NCI-H748 treated with DMSO at 0.1 percent for 48 hours (cell line): ENCODE results near the gene DUOX1.
"Not testable (repeated sequence)": the region's sequence is repeated elsewhere in the genome, so short reads cannot be mapped to it uniquely, and the experiment has no call there.

Source experiments
- DNase-seq: peaks from one replicate; lab custom pipeline; 2025; lab: John Stamatoyannopoulos, UW

Gene DUOX1

DNA sequence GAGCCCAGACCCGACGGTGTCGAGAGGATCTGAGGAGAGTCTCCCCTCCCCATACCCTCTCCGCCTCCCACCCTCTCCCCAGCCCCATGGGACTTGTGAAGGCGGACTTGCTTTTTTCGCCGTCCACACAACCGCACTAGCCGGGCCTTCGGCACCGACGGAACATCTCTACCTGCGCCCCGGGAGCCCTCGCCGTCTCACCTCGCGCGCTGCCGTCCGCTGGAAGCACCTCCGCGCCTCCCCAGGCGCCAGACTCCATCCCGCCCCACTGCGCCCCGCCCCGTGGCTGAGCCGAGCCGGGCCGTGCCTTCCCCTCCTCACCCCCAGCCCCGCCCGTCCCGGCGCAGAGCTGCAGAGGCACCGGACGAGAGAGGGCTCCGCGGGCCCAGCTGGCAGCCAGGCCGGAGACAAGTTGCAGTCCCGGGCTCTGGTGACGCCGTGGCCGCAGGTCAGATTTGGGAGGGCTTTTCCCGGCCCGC, at the start of gene DUOX1, which contains the start of gene DUOXA1:
Gene DUOX1 (plus strand): TSS at position 344 of the 479 bp plus-strand sequence. CDS start 1,973 bp downstream, outside the sequence.
Gene DUOXA1 (minus strand): TSS at position 229 of the 479 bp plus-strand sequence. CDS start 6,865 bp downstream, outside the sequence.
- no peak for DNase-seq

DNA sequence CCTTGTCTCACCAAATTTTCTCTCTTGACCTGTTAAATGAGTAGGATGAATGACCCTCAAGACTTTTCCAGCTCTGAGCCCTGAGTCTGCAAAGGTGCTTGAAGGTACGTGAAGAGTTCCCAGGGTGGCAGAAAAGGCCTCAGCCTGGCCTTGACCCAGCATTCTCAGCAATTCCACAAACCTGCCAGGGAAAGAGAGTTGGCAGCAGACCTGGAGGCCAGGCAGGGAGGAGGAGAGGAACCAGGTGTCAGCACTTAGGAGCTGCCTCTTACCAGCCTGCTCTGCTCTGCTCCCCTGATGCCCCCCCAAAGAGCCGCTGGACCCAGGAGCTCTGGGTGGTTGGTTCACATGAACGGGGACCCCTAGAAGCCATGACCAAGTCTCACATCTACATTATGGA, 49.2 kb upstream of the DUOX1 start:
- not testable (repeated sequence) for DNase-seq

DNA sequence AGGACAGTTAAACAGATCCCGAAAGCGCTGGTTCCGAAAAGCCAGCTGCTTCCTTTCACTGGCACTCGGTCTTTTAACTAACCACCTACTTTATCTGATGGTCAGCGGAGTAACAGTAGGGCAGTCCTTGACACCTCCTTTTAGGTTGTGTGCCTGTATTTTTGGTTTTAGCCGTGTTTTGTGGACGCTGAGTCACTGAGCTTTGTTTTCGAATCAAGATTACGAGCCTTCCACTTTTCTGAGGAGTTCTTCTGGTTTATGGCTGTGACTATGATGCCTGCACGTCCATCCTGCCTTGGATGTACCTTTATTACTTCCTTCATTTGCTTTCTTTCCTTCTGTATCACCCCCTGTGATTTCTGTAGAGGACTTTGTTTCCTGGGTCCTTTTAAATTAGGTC, 47.4 kb upstream of the DUOX1 start:
- not testable (repeated sequence) for DNase-seq

DNA sequence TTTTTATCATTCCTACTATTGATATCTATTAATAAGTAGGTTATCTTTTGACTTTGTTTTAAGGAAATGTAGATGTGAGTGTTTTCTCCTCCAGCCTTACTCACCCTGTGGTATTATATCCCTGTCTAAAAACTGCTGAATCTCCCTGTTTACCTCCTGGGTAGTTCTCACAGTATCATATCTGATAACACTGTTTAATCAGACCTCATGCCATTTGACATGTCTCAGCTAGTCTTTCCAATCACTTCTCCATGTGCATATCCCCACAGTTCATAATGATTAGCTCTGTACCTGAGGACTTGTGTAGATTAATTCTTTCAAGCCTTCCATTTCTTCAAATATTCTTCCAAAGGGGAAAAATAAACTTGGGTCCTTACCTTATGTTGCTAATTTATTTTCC, 46.6 kb upstream of the DUOX1 start:
- no peak for DNase-seq

DNA sequence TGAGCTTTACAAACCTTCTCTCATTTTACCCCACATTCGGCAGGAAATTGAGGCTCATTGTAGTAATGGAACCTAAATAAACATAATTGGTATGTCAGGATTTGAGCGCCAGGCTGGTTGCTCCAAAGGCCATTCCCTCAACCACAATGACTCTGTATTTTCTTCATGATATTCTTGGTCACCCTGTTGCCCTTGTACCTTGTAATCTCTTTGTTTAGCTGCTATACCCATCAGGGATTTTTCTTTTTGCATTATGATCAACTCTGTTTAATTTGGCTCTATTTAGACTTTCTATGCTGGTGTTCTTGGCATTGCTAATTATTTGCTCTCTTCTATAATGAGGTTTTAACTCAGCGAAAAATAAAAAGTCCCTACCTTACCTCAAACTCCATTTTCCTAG, 45.6 kb upstream of the DUOX1 start:
- no peak for DNase-seq

DNA sequence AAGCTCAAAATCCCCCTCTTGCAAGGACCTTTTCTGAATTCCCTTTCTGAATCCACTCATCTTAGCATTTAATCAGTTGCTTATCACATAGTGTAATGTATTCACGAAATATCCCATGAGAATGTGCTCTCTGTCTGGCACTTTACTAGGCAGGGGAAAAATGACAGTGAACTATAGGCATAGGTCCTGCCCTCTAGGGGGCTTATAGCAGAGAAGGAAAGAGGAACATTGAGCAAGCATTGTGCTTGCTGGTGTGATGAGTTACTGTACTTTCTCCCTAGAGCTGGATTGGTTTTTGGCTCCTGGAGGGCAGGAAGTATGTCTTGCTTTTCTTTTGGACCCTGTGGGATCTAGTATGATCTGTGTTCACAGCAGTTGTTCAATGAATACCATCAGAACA, 42.3 kb upstream of the DUOX1 start:
- no peak for DNase-seq

DNA sequence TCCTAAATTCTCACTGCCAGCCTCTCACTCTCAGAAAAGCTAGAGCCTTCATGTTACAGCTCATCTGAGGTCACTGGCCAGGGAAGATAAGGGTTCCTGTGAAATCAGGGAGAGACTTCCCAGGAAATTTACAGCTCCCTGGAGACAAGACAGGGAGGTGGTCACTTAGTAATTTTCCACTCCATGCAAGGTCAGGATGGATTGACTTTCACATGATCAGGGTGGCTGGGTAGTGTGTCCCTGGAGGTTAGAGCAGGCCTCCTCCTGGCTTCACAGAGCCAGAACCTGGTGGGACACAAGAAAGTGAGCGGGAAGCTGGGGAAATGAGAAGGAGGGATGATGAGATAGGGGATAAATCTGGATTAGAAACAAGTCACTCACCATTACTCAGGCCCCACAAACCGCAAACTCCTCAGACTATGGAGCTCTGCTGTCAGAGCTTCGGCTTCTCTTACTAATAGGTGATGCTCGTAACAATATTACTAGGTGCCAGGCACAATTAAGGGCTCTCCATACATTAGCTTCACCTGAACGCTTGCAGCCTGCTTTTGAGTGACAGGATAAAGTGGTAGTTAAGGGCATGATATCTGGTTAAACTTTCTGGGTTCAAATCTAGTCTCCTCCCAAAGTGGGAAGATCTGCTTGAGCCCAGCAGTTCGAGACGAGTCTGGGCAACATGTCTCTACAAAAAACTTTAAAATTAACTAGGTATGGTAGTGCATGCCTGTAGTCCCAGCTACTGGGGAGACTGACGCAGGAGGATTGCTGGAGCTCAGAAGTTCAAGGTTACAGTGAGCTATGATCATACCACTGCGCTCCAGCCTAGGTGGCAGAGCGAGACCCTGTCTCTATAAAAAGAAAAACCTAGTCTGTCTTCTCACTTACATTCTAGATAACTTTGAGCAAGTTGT, 40.7 kb upstream of the DUOX1 start:
- DNase-seq = no peak

DNA sequence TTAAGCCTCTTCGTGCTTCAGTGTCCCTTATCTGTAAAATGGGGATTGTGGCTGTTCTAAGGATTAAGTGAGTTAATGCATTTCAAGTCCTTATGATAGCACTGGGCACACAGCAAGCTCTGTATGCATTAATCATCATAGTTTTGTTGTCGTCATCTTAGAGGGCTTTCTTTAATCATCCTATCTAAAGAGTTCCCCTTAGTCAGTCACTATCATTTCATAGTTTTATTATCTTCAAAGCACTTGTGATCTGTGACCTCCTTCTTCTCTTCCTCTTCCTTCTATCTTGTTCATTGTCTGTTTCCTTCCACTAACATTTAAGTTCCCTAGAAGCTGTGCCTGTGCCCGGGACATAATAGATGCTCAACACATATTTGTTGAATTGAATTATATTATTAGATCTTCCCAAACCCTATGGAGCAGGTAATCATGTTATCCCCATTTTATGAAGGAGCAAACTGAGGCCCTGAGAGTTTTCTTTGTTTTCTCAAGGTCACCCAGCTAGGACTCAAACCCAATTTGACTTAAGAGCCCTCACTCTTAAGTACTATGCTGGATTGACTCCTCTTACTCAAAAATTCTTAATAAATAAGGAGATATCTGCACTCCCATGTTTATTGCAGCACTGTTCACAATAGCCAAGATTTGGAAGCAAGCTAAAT, 40.0 kb upstream of the DUOX1 start:
- DNase-seq = no peak

DNA sequence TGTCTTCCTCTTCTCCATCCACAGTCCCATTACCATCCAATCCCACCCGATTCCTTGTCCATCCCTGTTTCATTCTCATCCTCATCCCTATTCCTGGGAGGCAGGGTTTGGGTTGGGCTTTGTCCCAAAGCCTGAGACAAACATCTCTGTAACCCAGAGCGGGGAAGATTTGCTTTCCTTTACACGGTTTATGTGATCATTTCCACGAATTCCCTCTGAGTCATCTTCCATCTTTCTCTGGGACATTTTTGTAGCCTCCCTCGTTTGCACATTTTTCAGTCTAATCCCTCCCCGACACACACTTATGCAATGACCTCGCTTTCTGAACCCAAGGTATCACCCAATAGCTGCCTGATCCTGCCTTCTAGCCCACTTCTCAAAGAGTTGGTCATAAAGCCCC, 38.6 kb upstream of the DUOX1 start:
- no peak for DNase-seq

DNA sequence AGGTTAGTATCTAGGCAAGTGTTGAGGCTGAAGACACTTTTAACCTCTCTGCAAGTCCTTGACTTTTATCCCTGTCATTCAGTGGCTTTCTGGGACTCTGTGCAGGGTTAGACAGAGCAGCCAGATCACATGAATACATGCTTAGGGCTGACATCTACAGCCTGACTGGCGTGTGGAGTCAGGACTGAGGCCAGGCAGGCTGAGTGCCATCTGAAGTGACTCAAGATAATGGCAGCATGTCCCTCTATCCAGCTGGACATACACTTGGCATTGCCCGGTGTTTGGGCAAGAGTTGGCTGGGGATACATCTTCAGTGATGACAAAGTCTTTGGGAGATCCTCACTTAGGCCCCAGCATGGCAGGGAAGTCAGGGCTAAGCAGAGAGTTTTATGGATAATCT, 38.2 kb upstream of the DUOX1 start:
- DNase-seq = no peak

DNA sequence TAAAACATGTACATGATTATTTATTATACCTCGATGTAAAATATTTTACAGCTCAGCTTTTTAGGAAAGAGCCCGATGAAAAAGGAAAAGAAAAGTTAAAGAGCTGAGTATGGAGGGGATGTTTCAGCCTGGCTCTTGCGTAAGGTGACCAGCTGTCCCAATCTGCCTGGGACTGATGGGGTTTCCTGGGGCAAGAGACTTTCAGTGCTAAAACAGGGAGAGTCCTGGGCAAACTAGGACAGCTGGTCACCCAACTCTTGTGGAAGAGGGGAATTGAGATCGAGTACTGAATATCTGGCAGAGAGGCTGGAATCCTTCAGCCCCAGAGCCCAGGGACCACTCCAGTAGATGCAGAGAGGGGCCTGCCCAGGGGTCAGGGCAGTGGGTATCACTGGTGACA, 36.8 kb upstream of the DUOX1 start:
- DNase-seq = no peak

DNA sequence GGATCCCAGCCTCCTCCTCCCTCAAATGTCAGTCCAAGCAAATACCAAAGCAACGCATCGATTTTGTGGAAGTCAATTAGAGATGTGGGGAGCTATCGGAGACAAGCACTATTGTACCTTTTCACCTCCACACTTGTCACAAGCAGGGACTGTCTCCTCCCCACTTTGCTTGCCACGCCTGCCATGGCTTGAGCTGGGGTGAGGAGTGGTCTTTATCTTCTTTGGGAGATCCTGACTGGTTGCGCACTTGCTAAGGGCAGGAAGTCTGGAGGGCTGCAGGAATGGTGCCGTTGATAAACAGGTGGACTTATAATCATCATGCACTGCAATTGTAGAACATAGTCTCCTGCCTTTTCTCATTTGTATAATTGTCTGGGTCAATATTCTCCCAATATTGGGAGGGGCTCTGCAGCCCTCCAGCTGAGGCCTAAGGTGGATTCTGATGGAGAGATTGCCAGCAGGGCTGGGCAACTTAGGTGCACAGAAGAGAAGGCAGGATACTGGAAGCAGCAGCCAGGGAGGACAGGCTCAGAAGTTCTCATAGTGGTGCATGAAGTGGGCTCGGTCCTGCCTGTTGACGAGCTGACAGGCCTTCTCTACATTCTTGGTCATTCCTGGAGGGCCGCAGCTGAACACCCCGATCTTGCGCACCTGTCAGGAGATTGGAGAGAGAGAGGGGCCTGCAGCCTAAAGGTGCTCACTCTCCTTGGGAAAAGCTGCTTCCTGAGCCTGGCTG, 36.0 kb upstream of the DUOX1 start:
- DNase-seq = no peak

DNA sequence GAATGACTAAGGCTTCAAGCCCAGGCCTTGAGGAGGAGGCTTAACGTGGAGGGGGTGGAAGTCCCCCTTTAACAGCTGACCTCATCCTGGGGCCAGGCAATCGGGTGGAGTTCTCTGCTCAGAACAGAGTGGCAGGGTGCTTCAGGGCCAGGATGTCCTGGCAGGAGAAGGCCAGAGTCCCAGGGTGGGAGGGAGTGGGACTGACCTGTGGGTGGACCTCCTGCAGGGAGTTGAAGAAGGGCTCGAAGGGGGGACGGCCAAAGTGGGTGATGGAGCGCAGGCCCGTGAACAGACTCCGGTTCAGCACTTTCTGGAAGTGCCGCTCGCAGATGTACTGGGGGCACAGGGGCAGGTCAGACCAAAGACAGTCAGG, 35.5 kb upstream of the DUOX1 start:
- no peak for DNase-seq

DNA sequence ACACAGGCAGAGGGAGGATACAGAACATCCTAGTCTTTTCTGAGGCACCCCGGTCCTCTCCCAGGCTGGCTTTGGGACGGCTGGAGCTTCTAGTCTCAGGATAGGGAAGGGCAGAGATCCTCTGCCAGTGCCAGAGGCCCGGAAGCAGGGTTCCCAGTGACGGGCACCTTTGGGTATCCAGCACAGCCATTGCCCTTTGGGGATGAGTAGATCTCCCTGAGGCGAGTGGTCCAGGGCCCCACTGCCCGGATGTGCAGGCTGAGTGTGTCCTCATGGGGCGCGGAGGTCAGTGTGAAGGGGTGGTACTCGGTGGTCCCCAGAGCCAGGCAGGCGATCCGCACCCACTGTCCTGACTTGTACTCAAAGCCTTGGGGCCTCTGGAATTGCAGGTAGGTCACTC, 34.1 kb upstream of the DUOX1 start:
- DNase-seq = no peak

DNA sequence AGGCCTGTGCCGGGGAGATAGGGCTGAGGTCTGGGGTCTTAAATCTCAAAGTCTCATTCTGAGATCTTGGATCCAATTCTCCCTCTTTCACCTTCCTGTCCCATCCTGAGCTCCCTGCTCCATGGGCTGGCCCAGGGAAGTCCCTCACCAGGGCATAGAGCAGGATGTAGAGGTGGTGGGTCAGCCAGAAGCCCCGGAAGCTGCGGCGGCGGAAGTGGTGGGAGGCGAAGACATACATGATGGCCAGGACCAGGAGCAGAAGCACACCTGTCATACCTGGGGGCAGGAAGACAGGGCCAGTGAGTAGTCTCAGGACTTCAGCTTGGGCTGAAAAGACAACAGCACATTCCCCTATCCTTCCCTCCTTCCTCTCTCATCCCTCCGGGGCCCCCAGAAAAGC, 32.3 kb upstream of the DUOX1 start:
- DNase-seq = no peak

DNA sequence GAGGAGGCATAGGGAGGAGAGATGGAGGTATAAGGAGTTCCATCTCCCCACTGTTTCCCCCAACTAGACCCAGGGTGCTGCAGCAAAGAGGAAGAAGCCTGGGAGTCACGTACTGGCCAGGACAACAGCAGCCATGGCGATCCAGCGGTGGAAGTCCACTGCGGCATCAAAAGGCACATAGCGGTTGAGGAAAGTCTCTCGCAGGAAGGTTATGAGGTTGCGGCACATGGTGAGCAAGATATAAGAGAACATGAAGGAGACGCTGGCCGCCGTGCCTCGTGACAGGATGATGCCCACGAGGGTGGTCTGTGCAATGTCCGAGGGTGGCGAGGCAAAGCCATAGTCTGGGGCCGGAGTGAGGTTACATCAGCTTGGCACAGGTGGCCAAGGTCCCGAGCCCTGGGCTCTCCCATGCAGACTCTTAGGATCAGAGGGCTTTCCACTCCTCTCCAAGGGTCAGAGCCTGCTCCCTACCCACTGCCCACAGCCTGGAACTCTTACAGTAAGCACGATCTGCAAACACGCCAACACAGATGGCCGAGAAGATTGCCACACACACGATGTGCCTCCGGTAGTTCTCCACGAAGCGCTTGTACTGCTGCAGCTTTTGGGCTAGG, 30.1 kb upstream of the DUOX1 start:
- no peak for DNase-seq

DNA sequence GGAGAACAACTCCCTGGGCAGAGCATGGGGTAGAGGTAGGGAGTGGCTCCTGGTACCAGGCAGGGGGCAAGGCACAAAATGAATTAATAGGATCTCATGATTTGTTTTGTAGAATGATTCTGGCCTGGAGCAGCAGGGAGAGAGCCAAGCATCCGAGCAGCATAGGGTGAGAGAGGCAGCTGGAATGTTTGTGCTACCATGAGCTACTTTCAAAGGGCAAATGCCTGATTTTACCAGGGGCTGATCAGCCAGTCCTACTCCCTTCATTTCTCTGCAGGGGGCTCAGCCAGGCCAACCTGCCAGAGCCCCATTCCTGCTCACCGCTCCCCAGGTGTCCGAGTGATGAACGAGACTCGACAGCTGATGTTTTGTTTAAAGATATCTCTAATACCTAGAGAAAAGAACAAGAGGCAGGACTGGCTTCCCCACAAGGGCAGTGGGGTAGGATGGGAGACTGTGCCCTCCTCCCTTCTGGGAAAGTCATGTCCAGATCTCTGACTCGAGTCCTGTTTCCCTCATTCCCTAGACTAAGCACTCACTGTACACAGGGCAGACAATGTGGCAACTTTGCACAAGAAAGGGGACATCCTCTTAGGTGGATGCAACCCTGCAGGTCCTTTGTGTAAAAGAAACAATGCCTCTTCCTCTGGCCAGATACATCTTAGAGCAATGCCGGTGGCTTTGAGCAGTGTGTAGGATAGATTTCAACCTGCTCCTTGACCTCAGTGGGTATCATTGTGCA, 28.7 kb upstream of the DUOX1 start:
- no peak for DNase-seq

DNA sequence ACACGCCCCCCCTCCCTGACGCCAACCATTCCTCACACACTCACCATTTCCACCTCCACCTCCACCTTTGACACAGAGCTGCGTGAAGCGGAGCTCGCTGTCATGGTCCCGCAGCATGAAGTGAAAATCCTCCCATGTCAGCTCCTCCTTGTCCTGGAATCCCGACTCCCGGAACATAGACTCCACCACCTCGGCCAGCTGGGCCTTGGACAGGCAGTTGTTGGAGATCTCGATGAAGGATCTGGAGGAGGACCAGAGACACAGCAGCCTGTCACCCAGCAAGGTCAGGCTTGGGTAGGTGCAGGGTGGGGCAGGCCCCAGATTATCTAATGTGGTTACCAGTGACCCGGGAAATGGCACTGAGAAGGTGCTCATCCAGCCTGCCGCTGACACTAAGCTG, 28.0 kb upstream of the DUOX1 start:
- no peak for DNase-seq

DNA sequence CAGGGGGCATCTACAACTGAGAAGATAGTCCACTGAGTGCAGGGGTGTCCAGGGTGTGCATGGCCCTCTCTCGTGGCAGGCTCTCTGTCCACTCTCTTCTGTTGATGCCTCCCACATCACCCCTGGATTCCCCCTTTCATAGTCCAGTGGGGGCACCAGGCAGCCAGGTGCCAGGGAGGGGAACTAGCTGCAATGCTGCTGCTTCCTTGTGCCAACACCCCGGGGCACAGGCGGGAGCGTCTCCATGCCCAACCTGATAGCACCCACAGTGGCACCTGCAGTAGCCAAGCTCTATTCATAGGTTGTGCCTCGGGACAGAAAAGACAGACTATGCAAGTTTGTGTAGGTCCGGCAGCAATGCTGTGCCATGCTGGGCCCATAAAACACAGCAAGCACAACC, 27.6 kb upstream of the DUOX1 start:
- no peak for DNase-seq

DNA sequence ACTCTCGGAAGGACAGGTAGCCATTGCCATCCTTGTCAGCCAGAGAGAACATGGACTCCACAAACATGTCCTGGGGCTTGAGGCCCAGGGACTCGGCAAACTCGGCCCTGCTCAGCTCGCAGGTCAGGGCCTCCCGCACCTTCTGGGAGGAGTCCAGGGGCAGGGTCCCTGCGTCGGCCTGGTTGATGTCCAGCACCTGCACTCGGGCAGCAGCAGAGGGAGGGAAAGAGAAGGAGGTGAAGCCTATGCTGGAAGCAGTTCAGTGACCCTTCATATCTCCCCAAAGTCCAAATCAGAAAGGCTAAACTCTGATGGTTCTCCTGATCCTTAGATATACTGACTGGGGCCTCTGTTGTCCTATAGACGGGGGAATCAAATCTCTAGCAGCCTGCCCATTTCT, 25.6 kb upstream of the DUOX1 start:
- not testable (repeated sequence) for DNase-seq

DNA sequence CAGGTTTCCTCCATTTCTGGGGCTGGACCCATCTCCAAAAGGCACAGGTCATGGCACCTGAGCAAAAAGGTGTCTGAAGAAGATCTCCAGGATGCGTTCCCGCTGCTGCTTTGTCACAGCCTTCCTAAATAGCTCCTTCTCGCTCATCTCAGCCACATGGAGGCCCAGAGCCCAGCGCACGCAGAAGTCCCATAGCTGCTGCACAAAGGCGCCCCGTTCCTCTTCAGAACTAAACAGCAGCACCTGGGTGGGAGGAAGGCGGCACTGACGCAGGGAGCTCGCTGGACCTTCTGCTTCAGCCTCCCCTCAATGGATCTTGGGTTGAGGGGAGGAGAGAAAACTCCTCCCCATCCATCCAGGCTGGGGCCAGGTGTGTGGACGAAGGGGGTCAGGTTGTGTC, 24.2 kb upstream of the DUOX1 start:
- DNase-seq = no peak
